ENCODE data around the gene RBM43.

DNA sequence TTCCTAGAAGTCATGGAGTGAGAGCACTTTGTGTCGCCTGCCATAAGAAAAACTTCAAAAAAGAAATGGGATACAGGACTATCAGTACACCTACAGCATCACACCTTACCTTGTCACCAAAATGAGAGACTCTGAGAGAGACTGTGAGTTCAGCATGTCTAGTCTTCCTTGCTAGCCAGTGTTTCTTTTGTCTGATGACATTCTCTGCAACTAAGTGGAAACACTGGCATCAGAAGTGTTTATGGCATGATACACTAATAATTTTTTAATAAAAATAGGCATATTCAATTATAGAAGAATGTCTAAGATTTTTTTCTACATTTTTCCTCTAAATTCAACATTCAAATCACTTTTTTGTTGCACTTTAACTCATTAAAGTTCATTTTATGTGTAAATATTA, 9.0 kb downstream of the RBM43 start:
- TF ChIP-seq, protein P1, sequence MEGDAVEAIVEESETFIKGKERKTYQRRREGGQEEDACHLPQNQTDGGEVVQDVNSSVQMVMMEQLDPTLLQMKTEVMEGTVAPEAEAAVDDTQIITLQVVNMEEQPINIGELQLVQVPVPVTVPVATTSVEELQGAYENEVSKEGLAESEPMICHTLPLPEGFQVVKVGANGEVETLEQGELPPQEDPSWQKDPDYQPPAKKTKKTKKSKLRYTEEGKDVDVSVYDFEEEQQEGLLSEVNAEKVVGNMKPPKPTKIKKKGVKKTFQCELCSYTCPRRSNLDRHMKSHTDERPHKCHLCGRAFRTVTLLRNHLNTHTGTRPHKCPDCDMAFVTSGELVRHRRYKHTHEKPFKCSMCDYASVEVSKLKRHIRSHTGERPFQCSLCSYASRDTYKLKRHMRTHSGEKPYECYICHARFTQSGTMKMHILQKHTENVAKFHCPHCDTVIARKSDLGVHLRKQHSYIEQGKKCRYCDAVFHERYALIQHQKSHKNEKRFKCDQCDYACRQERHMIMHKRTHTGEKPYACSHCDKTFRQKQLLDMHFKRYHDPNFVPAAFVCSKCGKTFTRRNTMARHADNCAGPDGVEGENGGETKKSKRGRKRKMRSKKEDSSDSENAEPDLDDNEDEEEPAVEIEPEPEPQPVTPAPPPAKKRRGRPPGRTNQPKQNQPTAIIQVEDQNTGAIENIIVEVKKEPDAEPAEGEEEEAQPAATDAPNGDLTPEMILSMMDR (IDR thresholded peaks at IDR 0.05), result no peak
- no peak for TF ChIP-seq POLR2A (IDR thresholded peaks at IDR 0.05)
